GM19035 (cell line): ENCODE data around the gene C3orf18.

Experiments
- ATAC-seq: cut with Tn5 transposase; IDR thresholded peaks from one replicate; pipeline ENCODE4 v1.9.1; 2021; ENCODE audit not compliant: unreplicated experiment

C3orf18 gene

DNA sequence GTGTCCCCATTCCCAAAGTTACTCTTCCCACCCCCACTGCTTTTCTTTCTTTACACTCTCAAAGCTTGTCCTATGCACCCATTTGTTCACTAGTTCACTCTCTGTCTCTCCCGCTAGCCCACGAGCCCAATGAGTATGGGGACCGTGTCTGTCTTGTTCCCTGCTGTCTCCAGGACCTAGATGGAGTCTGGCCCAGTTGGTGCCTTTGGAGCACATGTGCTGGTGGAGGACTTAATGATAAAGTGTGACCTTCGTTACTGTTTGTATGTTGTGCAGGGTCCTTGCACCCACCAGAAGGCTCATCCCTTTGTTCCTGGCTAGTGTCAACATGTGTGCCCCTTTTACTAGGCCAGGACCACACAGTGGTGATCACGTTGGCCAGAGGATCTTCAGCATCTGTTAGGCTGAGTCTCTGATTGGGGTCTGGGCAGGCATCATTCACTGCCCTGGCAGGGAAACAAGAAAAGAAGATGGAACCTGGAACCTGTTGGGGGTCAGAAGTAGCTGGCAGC lies 36.6 kb upstream of the C3orf18 start:
- ATAC-seq, result no peak

- ATAC-seq, result no peak
Measured at GRCh38 chr3:50603261-50604109, 35.9 kb upstream of the C3orf18 start.

DNA sequence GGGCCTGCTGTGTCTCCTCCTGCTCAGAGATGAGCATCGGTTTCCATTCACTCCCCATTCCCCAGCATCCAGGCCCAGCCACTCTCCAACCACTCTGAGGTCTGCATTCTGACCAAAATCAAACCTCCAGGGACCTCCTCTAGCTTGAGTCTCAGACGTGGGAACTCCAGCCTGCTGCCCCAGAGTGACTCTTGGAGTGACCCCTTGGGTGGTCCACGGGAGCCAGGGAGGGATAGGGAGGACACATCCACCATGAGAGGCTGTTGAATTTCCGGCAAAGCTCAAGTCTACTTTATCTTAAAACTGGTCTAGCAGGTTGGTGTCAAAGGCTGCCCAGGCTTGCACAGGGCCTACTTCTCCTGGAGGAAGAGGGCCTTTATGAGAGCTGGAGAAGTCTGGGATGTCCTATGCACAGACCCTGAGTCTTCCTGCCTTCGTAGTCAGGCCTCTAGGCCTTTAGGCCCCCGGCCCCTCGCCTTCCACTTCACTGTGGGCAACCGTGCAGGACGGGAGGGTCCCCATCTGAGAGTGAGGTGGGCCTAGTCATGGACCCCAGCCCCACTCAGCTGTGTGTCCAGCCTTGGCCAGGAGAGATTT lies 35.1 kb upstream of the C3orf18 start:
- no peak for ATAC-seq

- no peak for ATAC-seq
Measured at GRCh38 chr3:50600841-50601591, 33.5 kb upstream of the C3orf18 start.

DNA sequence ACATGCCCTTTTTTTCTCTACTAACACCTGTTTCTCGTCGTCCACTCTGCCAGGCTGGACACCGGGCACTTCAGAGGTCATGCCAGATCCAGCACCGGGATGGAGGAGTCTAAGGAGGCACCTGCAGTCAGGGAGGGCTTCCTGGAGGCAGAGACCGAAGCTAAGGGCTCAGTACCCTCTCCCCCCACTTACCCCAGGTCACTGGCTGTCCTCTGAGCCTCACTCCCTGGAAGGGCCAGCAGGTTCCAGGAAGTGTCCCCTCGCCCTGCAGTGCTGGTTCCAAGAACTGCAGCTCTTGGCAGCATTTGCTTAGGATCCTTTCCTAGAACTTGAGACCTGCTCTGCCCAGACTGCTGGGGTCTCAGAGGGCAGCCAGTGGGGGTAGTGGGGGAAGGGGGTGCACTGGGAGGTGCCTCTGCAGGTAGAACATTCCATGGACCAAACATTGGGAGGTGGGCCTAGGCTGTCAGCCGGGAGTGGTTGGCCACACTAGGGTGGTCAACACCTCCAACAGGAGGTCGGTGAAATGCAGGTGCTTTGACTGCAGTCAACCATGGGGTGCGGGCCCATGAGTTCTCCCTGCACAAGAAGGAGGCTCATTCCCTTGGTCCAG lies 32.7 kb upstream of the C3orf18 start:
- ATAC-seq, result no peak

DNA sequence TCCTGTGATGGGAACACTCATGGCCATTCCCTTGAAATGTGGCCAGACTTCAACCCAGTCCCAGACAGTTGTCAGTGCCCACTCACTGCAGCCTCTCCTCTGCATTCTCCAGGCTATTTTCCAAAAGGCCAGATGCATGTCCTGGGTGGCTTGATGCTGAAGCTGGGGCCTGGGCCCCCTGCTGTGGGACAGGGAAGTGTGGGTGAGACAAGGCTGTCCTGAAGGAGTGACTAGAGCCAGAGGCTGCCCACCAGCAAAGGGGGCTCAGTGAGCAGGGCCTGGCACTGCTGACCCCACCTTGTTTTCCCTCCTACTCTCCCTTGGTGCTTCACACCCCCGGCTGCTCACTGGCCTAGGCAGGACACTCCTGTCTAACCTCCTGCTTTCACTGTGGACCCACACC lies 32.2 kb upstream of the C3orf18 start:
- no peak for ATAC-seq

GRCh38 chr3:50599115-50599715 lies 31.7 kb upstream of the C3orf18 start:
- ATAC-seq, result no peak

DNA sequence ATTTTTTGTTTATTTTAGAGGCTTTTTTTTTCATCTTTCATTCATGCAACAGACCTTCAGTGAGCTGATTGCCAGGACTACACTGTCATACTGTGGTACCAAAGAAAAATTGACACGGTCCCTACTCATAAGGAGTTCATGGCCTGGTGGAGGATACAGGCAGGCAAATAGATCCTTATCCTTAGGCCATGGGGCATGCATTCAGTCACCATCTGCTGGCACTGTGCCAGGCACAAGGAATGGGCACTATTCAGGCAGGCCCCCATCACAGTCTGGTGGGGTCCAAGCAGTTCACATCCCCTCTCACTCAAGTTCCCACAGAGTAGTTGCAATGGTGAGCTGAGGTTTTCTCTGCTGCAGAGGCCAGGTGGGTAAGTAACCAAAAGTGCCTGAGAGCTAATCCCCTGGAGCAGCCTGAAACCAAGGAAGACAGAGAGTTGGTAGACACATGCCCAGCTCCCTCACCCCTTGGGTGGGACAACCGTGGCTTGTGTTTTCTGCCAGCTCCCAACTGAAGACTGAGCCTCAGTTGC lies 26.8 kb upstream of the C3orf18 start:
- no peak for ATAC-seq

GRCh38 chr3:50592568-50592967 lies 25.0 kb upstream of the C3orf18 start:
- ATAC-seq, result no peak

GRCh38 chr3:50591196-50591741 lies 23.7 kb upstream of the C3orf18 start:
- ATAC-seq, result peak; percentile 6

- ATAC-seq, result no peak
Measured at GRCh38 chr3:50588759-50589433, 21.3 kb upstream of the C3orf18 start.

DNA sequence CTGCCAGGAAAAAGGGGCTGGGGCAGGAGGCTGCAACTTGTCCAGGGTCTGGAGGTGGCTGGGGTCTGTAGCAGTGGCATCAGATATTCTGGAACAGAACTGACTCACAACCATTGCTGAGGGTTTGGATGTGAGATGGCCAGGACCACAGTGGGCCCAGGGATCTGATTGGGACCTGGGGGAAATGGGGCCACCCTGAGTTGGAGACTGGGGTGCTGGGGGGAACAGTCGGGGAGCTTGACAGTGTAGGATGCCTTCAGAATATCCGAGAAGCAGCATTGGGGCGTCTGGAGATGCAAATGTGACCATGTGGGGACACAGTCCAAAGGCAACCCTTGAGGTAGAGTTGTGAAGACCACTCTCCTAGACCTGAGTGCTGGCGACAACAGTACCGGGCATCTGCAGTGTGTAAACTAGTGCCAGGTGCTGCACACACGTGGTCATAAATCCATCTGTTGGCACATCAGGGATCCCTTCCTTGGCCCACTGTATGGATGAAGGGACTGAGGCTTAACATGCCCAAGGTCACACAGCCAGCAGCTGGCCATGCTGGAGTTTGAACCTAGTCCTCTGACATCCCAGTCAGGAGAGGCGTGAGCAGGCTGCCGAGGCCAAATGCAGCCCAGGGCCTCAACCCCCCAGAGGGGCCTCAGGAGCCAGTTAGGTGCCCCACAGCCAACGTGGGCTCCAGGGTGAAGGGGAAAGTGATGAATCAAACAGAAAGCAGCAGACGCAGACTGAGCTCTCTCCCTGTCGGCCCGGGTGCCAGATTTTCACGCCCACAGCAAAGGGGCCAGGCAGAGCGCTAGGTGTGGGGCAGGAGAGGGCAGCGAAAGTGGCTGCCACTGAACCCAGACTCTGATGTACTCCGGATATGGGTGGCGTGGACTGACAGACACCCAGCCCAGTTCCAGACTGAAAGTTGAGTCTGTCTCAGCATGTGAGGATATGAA lies 20.5 kb upstream of the C3orf18 start:
- ATAC-seq, result no peak

- no peak for ATAC-seq
Measured at GRCh38 chr3:50587373-50587772, 19.8 kb upstream of the C3orf18 start.

GRCh38 chr3:50586763-50587070 lies 19.2 kb upstream of the C3orf18 start:
- no peak for ATAC-seq

DNA sequence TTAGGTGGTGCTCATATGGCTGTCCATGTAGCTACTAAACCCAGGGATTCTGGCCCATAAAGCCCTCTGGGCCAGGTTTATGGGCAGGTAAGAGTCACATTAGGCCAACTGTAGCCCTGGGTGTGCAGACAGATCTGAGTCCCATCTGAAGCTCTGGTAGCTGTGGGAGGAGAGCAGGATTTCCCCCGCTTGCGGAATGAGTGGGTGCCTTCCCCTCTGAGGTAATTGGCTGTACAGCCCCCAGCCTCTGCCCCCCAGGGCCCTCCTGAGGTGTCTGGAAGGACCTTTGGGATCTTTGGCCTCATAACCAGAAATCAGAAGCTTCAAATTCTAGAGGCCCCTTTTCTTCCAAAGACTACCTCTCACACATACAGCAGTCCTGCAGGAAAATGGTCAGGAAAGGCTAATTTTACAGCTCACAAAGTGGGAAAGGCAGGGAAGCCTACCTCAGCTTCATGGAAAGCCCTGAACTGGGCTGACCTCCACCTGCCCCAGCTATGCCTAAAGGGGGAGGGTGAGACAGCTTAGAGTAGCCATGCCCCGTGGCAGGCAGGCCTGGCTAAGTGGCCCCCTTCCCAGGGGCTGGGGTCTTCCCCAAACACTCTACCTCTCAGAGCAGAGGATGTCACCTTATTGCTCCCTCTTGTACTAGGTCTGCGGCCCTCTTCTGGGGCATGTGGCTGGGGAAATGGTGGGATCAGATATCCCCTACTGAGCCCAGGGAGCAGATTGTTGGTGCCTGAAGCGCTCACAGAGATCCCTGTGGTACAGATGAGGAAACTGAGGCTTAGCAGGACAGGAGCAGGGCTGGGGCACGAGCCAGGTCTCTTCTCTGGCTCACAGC lies 18.6 kb upstream of the C3orf18 start:
- ATAC-seq, result no peak

GRCh38 chr3:50584391-50584790 lies 16.8 kb upstream of the C3orf18 start:
- no peak for ATAC-seq

DNA sequence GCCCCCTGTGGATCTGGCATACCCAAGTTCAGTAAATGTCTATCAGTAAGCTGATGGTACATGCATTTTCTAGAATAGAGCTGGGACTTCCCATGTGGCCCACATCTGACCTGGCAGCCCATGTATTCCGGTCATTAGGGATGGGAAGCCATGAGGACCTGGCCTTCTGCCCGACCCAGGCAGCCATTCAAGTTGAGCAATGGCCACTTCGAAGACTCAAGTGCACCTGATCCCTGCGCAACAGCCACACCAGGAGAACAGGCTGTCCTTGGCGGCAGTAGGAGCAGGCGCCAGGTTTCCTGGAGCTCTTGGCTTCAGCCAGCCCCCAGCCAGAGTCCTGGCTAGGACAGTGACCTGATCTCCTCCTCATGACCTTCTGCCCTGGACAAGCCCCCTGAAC lies 16.4 kb upstream of the C3orf18 start:
- ATAC-seq, result no peak

GRCh38 chr3:50582083-50582482 lies 14.5 kb upstream of the C3orf18 start:
- ATAC-seq, result no peak
